ENCODE data around the gene ARPIN. TPM values are rescaled to one million over a fixed set of nuclear protein-coding genes. Genes with fewer than 3 reads are reported as not detected.

The ARPIN gene
- total and polyA plus RNA-seq, 2 experiments from 2014 or later, result 5.4 to 9.0 TPM

DNA sequence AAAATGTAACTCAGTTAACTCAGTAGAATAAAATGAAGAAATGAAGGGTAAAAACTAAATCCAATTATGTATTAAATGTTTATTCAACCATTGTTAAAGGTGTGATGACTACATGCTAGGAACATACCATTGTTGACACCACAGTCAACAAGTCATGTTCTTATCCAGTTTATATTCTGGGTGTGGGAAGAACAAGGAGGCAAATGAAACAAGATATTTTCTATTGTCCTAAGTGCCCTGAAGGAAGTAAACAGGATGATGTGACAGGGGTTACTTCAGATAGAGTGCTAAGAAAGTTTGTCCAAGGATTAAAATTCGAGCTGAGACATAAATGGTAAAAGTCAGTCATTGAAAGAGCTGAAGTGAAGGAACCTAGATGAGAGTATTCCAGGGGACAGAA is 32.0 kb downstream of the ARPIN start:
- TF ChIP-seq EZH2phosphoT487 (IDR thresholded peaks at IDR 0.05; ENCODE audit: insufficient read depth, low read depth) (no peak), EZH2 (IDR thresholded peaks at IDR 0.05; ENCODE audit: insufficient read depth, poor library complexity, severe bottlenecking) (no peak)
- no peaks in the 10 kb centered on the region for H4K20me1 ChIP-seq (ENCODE audit: insufficient read depth)
- no peak overlapping the region for H3K4me2 ChIP-seq (ENCODE audit: unreplicated experiment)
- no peaks in the 10 kb centered on the region for H3K9me3 ChIP-seq (ENCODE audit: low read depth)
- no peak overlapping the region for H3K4me3 ChIP-seq
- H3K27ac ChIP-seq, result no peak overlapping the region
- H3K4me1 ChIP-seq (ENCODE audit: insufficient read depth), result 0 out of 2 replicates have a peak, but pooled peaks cover 3% of the 10 kb centered on the region
- H3F3A ChIP-seq (ENCODE audit: insufficient read depth), result no peaks in the 10 kb centered on the region; the same call in 1 of the 2 replicates
- no peak for DNase-seq
- no peaks in the 10 kb centered on the region for H3K9me2 ChIP-seq (ENCODE audit: insufficient read depth)
- WGBS, 2 experiments (ENCODE audit: low coverage in 1 of 2, low lambda C conversion rate in 2 of 2, missing lambda C conversion rate in 2 of 2), result 86 to 90% methylated on average over 1 of the region's 1 CpG
- H3K79me2 ChIP-seq (ENCODE audit: insufficient read depth), result no peaks in the 10 kb centered on the region
- no peaks in the 10 kb centered on the region for H3K27me3 ChIP-seq (replicated peaks; ENCODE audit: insufficient read depth)
- H3K9ac ChIP-seq, result no peak overlapping the region
- H2AFZ ChIP-seq, result no peak overlapping the region
- peaks cover 44% of the 10 kb centered on the region for H3K36me3 ChIP-seq (ENCODE audit: low read depth)
- in situ Hi-C loops (cut with MboI), result no loop called here

DNA sequence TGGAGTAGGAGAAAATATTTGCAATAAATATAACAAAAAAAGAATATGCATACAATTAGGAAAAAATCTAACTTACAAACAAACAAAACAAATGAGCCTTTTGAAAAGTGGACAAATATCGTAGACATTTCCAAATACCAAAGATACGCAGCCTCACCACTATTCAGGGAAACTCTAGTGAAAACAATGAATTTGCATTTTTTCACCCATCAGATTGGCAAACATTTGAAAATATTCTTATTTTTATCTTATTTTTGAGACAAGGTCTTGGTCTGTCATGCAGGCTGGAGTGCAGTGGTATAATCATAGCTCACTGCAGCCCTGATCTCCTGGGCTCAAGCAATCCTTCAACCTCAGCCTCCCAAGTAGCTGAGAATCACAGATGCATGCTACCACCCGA is 34.4 kb downstream of the ARPIN start:
- Histone ChIP-seq H3K9me2 (ENCODE audit: insufficient read depth) (no peaks in the 10 kb centered on the region), H3K36me3 (ENCODE audit: low read depth) (peaks cover 27% of the 10 kb centered on the region), H3K9ac (no peak overlapping the region), H3K27ac (no peak overlapping the region), H3K4me3 (no peak overlapping the region), H3F3A (ENCODE audit: insufficient read depth) (peaks cover 7% of the 10 kb centered on the region; the same call in 1 of the 2 replicates), H2AFZ (no peak overlapping the region), H3K4me2 (ENCODE audit: unreplicated experiment) (no peak overlapping the region), H3K9me3 (ENCODE audit: low read depth) (no peaks in the 10 kb centered on the region), H3K27me3 (replicated peaks; ENCODE audit: insufficient read depth) (no peaks in the 10 kb centered on the region), H3K4me1 (ENCODE audit: insufficient read depth) (0 out of 2 replicates have a peak, but pooled peaks cover 2% of the 10 kb centered on the region), H4K20me1 (ENCODE audit: insufficient read depth) (no peaks in the 10 kb centered on the region), H3K79me2 (ENCODE audit: insufficient read depth) (peaks cover 5% of the 10 kb centered on the region; the same call in 1 of the 2 replicates)
- no peak for TF ChIP-seq EZH2 (IDR thresholded peaks at IDR 0.05; ENCODE audit: insufficient read depth, poor library complexity, severe bottlenecking)
- no peak for TF ChIP-seq EZH2phosphoT487 (IDR thresholded peaks at IDR 0.05; ENCODE audit: insufficient read depth, low read depth)
- in situ Hi-C loops (cut with MboI), result loop anchor here (5.0 kb wide), 1 partner anchor 126 kb away; the partner anchor contains the start of gene MESP1
- 72% methylated on average over 3 of the region's 3 CpGs for WGBS, 2 experiments (ENCODE audit: low coverage in 1 of 2, low lambda C conversion rate in 2 of 2, missing lambda C conversion rate in 2 of 2)
- no peak for DNase-seq

DNA sequence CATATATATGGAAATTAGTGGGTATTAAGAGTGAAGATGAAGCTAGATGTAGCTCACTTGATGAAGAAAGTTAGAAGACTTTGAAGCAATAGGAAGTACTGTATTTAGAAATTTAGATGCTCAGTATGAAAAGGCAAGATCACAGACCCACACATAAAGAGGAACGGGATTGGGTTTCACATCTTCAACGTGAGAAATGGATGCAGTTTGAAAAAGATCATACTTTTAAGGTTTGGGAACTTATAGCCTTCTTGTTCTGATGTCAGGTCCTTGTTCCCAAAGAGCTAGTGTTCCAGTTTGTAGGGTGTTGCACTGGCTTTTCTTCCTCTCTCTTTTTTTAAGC is 35.7 kb downstream of the ARPIN start:
- no peaks in the 10 kb centered on the region for H3K27me3 ChIP-seq (replicated peaks; ENCODE audit: insufficient read depth)
- WGBS, 2 experiments (ENCODE audit: low coverage in 1 of 2, low lambda C conversion rate in 2 of 2, missing lambda C conversion rate in 2 of 2), result 97 to 99% methylated on average over 2 of the region's 2 CpGs
- H3K4me3 ChIP-seq, result no peak overlapping the region
- H3F3A ChIP-seq (ENCODE audit: insufficient read depth), result peaks cover 7% of the 10 kb centered on the region; the same call in 1 of the 2 replicates
- H4K20me1 ChIP-seq (ENCODE audit: insufficient read depth), result no peaks in the 10 kb centered on the region
- H3K4me1 ChIP-seq (ENCODE audit: insufficient read depth), result 0 out of 2 replicates have a peak, but pooled peaks cover 2% of the 10 kb centered on the region
- no peak overlapping the region for H3K9ac ChIP-seq
- in situ Hi-C loops (cut with MboI), result loop anchor here (5.0 kb wide), 1 partner anchor 125 kb away; the partner anchor contains the start of gene MESP1
- H3K9me2 ChIP-seq (ENCODE audit: insufficient read depth), result no peaks in the 10 kb centered on the region
- no peaks in the 10 kb centered on the region for H3K9me3 ChIP-seq (ENCODE audit: low read depth)
- H3K4me2 ChIP-seq (ENCODE audit: unreplicated experiment), result no peak overlapping the region
- H3K79me2 ChIP-seq (ENCODE audit: insufficient read depth), result peaks cover 5% of the 10 kb centered on the region; the same call in 1 of the 2 replicates
- H3K36me3 ChIP-seq (ENCODE audit: low read depth), result peaks cover 21% of the 10 kb centered on the region; the same call in 1 of the 2 replicates
- H3K27ac ChIP-seq, result no peak overlapping the region
- DNase-seq, result no peak
- no peak overlapping the region for H2AFZ ChIP-seq
- TF ChIP-seq EZH2phosphoT487 (IDR thresholded peaks at IDR 0.05; ENCODE audit: insufficient read depth, low read depth) (no peak), EZH2 (IDR thresholded peaks at IDR 0.05; ENCODE audit: insufficient read depth, poor library complexity, severe bottlenecking) (no peak)

DNA sequence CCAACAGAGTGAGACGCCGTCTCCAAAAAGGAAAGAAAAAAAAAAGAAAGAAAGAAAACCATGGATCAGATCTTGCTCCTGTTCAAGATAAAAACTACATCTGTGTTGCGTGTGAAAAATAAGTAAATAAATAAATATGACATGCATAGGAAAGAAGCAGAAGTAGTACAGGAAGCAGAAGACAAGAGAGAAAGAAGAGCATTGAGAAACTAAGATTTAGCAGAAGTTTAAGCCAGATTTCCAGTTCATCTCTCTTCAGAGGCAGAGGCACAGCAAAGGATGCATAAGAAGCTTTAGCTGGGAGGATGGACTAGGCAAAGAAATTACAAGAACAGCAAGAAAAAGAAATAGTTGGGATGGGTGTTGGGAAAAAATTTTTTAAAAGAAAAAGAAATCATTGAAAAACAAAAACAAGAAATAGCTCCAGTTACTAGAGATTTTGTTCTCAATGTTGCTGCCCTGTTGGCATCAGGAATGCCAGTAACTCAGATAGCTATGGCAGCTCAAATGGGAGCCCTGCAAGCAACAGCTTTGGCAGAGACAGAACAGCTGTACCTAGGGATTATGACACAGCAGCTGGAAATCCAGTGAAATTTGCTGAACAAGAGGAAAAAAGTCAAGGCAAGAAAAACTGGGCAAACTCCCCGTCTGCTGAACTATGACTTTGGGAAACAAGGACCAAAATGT is 36.2 kb downstream of the ARPIN start:
- DNase-seq, result no peak
- in situ Hi-C loops (cut with MboI), result loop anchor here (5.0 kb wide), 1 partner anchor 124 kb away; the partner anchor contains the start of gene MESP1
- H3K27ac ChIP-seq, result no peak overlapping the region

More for the DNA sequence above, 36.2 kb downstream of the ARPIN start:
- Histone ChIP-seq H3K4me3 (no peak overlapping the region), H3K27me3 (replicated peaks; ENCODE audit: insufficient read depth) (no peaks in the 10 kb centered on the region), H3K79me2 (ENCODE audit: insufficient read depth) (peaks cover 5% of the 10 kb centered on the region; the same call in 1 of the 2 replicates), H3K4me2 (ENCODE audit: unreplicated experiment) (no peak overlapping the region), H4K20me1 (ENCODE audit: insufficient read depth) (no peaks in the 10 kb centered on the region), H3F3A (ENCODE audit: insufficient read depth) (peaks cover 7% of the 10 kb centered on the region; the same call in 1 of the 2 replicates), H3K9me2 (ENCODE audit: insufficient read depth) (no peaks in the 10 kb centered on the region), H3K36me3 (ENCODE audit: low read depth) (peaks cover 21% of the 10 kb centered on the region; the same call in 1 of the 2 replicates), H3K9ac (no peak overlapping the region), H3K9me3 (ENCODE audit: low read depth) (no peaks in the 10 kb centered on the region), H2AFZ (no peak overlapping the region), H3K4me1 (ENCODE audit: insufficient read depth) (0 out of 2 replicates have a peak, but pooled peaks cover 2% of the 10 kb centered on the region)
- WGBS, 2 experiments (ENCODE audit: low coverage in 1 of 2, low lambda C conversion rate in 2 of 2, missing lambda C conversion rate in 2 of 2), result 92 to 99% methylated on average over 4 of the region's 4 CpGs
- no peak for TF ChIP-seq EZH2phosphoT487 (IDR thresholded peaks at IDR 0.05; ENCODE audit: insufficient read depth, low read depth)
- TF ChIP-seq EZH2 (IDR thresholded peaks at IDR 0.05; ENCODE audit: insufficient read depth, poor library complexity, severe bottlenecking), result no peak

Data from GM23248 (cell line).